Kidney (tissue), 14 donors: ENCODE results near the gene TNNI3K. TPM values are rescaled to one million over a fixed set of nuclear protein-coding genes. Genes with fewer than 3 reads are reported as not detected.

Source experiments
- DNase-seq, 5 donors: peaks; one replicate each; pipeline ENCODE4 v3.0.0-alpha.2; 2013 to 2020
- FAIRE-seq: peaks from 2 replicates; lab custom pipeline; 2012; peaks lifted over from hg19 to GRCh38; lab: Jason Lieb, UNC
- H3K27ac ChIP-seq, 2 donors: one replicate each; pipeline ENCODE4 v1.7.0; 2013; ENCODE audit warnings: low read depth in 2 of 2, low read length in 2 of 2, inconsistent platforms in 1 of 2
- H3K27me3 ChIP-seq: one replicate; pipeline ENCODE4 v1.7.1; 2013; ENCODE audit warnings: low read length, inconsistent platforms; ENCODE audit not compliant: control insufficient read depth, insufficient read depth
- H3K36me3 ChIP-seq, 3 donors: one replicate each; pipeline versions ENCODE4 v1.7.0 to v1.7.1; 2013; ENCODE audit warnings: low read length in 3 of 3, control low read depth in 1 of 3, inconsistent platforms in 1 of 3; ENCODE audit not compliant: insufficient read depth in 3 of 3, control insufficient read depth in 2 of 3
- H3K4me1 ChIP-seq, 3 donors: one replicate each; pipeline versions ENCODE4 v1.7.0 to v1.7.1; 2013; ENCODE audit warnings: low read length in 3 of 3, inconsistent platforms in 1 of 3, low read depth in 1 of 3; ENCODE audit not compliant: control insufficient read depth in 2 of 3, insufficient read depth in 2 of 3
- H3K4me3 ChIP-seq, 3 donors: one replicate each; pipeline versions ENCODE4 v1.7.0 to v1.8.1; 2013; ENCODE audit warnings: low read length in 3 of 3, control low read depth in 1 of 3, inconsistent platforms in 1 of 3
- H3K9ac ChIP-seq, 3 donors: one replicate each; pipeline versions ENCODE4 v1.7.0 to v1.7.1; 2013; ENCODE audit warnings: low read length in 3 of 3, control low read depth in 1 of 3, inconsistent platforms in 1 of 3
- H3K9me3 ChIP-seq, 3 donors: one replicate each; pipeline versions ENCODE4 v1.7.0 to v1.7.1; 2013; ENCODE audit warnings: low read length in 3 of 3, control low read depth in 1 of 3, inconsistent platforms in 1 of 3; ENCODE audit not compliant: control insufficient read depth in 2 of 3, insufficient read depth in 1 of 3
- intact Hi-C: fragments of 100-400 bp; cut with DNase I; formaldehyde crosslinking; loops from one replicate; pipeline ENCODE4 v1.11.1; 2022
- polyA plus RNA-seq: library from polyadenylated mRNA; stranded (reverse); fragments of 350-450 nt; fragmentation: Illumina TruSeq; extraction: RNeasy Lipid Tissue Mini Kit (QIAGEN cat#74804); gene quantifications from one replicate; pipeline ENCODE4 v1.2.3, GENCODE V29; 2014; ENCODE audit warnings: low read depth, low replicate concordance; ENCODE audit not compliant: insufficient read depth
- total RNA-seq: library from RNA; stranded (reverse); fragmentation: NEBNext Ultra II Directional; extraction: Animal tissue kit (Norgen Biotek cat#: 25700); gene quantifications from one replicate; pipeline ENCODE4 v1.2.1, GENCODE V29; 2021
- TF ChIP-seq, protein P1 (sequence below): IDR thresholded peaks from 3 replicates; pipeline ENCODE4 v1.5.1; 2012; ENCODE audit warnings: mild to moderate bottlenecking, moderate library complexity, borderline replicate concordance; ENCODE audit not compliant: insufficient read depth; ENCODE audit errors: extremely low read depth
- donor health status: control.
- donor health status: control.
- donor health status: control.
- donor health status: control.
- donor health status: control.
- donor health status: DM: yes; HTN: yes; CAD: no.
- donor health status: Normal renal cell carcinoma (clear cell type).

The TNNI3K gene
- total and polyA plus RNA-seq, 2 donors from 2014 or later, result 1.4 to 2.2 TPM

DNA sequence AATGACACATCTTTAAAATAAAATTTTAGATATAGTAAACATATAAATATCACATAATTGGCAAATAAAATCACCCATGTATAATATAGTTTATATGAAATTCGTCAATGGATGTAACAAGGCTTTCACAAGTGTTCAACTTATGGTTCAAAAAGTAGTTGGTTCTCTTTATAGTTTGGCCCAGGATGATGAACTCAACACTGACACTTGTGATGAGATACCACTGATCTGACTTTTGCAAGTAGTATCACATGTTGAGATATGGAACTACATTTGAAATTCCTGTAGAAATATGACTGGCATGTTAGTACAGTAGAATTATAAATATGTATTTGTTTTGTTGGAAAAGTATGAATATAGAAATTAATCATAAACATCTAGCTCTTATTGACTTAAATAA is 1.8 kb downstream of the TNNI3K start:
- no peaks in the 10 kb centered on the region for H3K36me3 ChIP-seq
- H3K4me1 ChIP-seq, result no peaks in the 10 kb centered on the region
- no peak overlapping the region for H3K4me3 ChIP-seq
- FAIRE-seq (no peak), DNase-seq (no peak)
- intact Hi-C loops, result no loop called here
- no peaks in the 10 kb centered on the region for H3K9me3 ChIP-seq
- TF ChIP-seq, protein P1, sequence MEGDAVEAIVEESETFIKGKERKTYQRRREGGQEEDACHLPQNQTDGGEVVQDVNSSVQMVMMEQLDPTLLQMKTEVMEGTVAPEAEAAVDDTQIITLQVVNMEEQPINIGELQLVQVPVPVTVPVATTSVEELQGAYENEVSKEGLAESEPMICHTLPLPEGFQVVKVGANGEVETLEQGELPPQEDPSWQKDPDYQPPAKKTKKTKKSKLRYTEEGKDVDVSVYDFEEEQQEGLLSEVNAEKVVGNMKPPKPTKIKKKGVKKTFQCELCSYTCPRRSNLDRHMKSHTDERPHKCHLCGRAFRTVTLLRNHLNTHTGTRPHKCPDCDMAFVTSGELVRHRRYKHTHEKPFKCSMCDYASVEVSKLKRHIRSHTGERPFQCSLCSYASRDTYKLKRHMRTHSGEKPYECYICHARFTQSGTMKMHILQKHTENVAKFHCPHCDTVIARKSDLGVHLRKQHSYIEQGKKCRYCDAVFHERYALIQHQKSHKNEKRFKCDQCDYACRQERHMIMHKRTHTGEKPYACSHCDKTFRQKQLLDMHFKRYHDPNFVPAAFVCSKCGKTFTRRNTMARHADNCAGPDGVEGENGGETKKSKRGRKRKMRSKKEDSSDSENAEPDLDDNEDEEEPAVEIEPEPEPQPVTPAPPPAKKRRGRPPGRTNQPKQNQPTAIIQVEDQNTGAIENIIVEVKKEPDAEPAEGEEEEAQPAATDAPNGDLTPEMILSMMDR, result no peak
- no peak overlapping the region for H3K9ac ChIP-seq
- no peaks in the 10 kb centered on the region for H3K27me3 ChIP-seq
- H3K27ac ChIP-seq, result no peak overlapping the region

GRCh38 chr1:74237787-74238186 is 2.6 kb downstream of the TNNI3K start:
- Histone ChIP-seq H3K4me1 (no peaks in the 10 kb centered on the region), H3K36me3 (no peaks in the 10 kb centered on the region), H3K27ac (no peak overlapping the region), H3K9ac (no peak overlapping the region), H3K4me3 (no peak overlapping the region), H3K9me3 (no peaks in the 10 kb centered on the region), H3K27me3 (no peaks in the 10 kb centered on the region)
- FAIRE-seq (no peak), DNase-seq (no peak)
- TF ChIP-seq, protein P1, result no peak
- intact Hi-C loops, result no loop called here

- DNase-seq (no peak), FAIRE-seq (no peak)
- H3K27ac ChIP-seq, result no peak overlapping the region
- no peak overlapping the region for H3K4me3 ChIP-seq
- H3K9me3 ChIP-seq, result no peaks in the 10 kb centered on the region
- no peak overlapping the region for H3K9ac ChIP-seq
- TF ChIP-seq, protein P1, result no peak
- no peaks in the 10 kb centered on the region for H3K36me3 ChIP-seq
- no peaks in the 10 kb centered on the region for H3K27me3 ChIP-seq
- no peaks in the 10 kb centered on the region for H3K4me1 ChIP-seq
- intact Hi-C loops, result no loop called here
These were observed 10.1 kb downstream of the TNNI3K start for GRCh38 chr1:74245168-74245772.

DNA sequence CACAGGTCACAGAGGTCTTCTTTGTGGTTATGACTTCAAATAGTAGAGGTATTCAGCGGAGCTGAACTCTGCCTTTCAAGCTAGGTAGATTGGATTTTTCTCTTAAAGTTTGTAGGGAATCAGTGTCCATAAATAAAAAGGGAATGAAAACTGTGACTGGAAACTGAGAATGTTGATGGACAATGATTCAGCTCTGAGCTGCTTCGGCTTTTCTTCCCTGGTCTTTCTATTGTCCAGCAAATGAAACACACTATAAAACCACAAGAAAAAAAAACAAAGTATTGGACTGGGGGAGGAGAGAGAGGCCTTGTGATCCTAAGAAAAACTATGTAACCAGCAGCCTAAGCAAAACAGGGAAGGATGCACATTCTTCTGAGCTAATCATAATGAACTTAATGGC is 11.1 kb downstream of the TNNI3K start:
- TF ChIP-seq, protein P1, result no peak
- no peaks in the 10 kb centered on the region for H3K9me3 ChIP-seq

More for the DNA sequence above, 11.1 kb downstream of the TNNI3K start:
- H3K4me1 ChIP-seq, result no peaks in the 10 kb centered on the region
- no peaks in the 10 kb centered on the region for H3K36me3 ChIP-seq
- intact Hi-C loops, result no loop called here
- H3K27me3 ChIP-seq, result no peaks in the 10 kb centered on the region
- FAIRE-seq (no peak), DNase-seq (peak in 2 of 5 donors; percentile 14 to 32)
- no peak overlapping the region for H3K27ac ChIP-seq
- H3K9ac ChIP-seq, result no peak overlapping the region
- H3K4me3 ChIP-seq, result no peak overlapping the region
